ENCODE results near the gene SLX4IP.

- TF ChIP-seq EZH2 (IDR thresholded peaks at IDR 0.05; ENCODE audit: borderline replicate concordance, low read depth, low read length, severe bottlenecking) (no peak), MAX (IDR thresholded peaks at IDR 0.05; ENCODE audit: insufficient read depth, insufficient read length) (no peak), CTCF (IDR thresholded peaks at IDR 0.05; ENCODE audit: extremely low read depth in 1 of 2, insufficient read depth in 1 of 2, low read depth in 1 of 2, low read length in 2 of 2) (no peak), POLR2AphosphoS5 (IDR thresholded peaks at IDR 0.05; ENCODE audit: insufficient read depth, low read depth, low read length) (no peak), POLR2A (IDR thresholded peaks at IDR 0.05; ENCODE audit: low read depth, low read length) (no peak)
These were observed 197.8 kb downstream of the SLX4IP start for GRCh38 chr20:10632721-10633509.
